ENCODE measurements around the gene FMNL2.
"Not testable (repeated sequence)": the region's sequence is repeated elsewhere in the genome, so short reads cannot be mapped to it uniquely, and the experiment has no call there.

Gene FMNL2

GRCh38 chr2:152474523-152474922 is 139.5 kb downstream of the FMNL2 start:
- DNase-seq, result not testable (repeated sequence)

- no peak for DNase-seq
These were observed 141.0 kb downstream of the FMNL2 start for GRCh38 chr2:152475982-152476381.

- no peak for DNase-seq
These were observed 142.5 kb downstream of the FMNL2 start for GRCh38 chr2:152477347-152478092.

- DNase-seq, result no peak
These were observed 144.3 kb downstream of the FMNL2 start for GRCh38 chr2:152479282-152479681.

- no peak for DNase-seq
These were observed 145.9 kb downstream of the FMNL2 start for GRCh38 chr2:152480821-152481399.

- no peak for DNase-seq
These were observed 147.1 kb downstream of the FMNL2 start for GRCh38 chr2:152481881-152482583.

- DNase-seq, result no peak
These were observed 148.5 kb downstream of the FMNL2 start for GRCh38 chr2:152483276-152484063.

GRCh38 chr2:152485954-152486736 is 151.2 kb downstream of the FMNL2 start:
- peak; percentile 55 for DNase-seq

GRCh38 chr2:152486737-152487400 is 151.9 kb downstream of the FMNL2 start:
- no peak for DNase-seq

GRCh38 chr2:152488075-152488474 is 153.1 kb downstream of the FMNL2 start:
- no peak for DNase-seq

GRCh38 chr2:152489364-152489763 is 154.4 kb downstream of the FMNL2 start:
- no peak for DNase-seq

GRCh38 chr2:152490686-152491455 is 155.9 kb downstream of the FMNL2 start:
- DNase-seq, result no peak

- no peak for DNase-seq
These were observed 157.2 kb downstream of the FMNL2 start for GRCh38 chr2:152492131-152492530.

- DNase-seq, result no peak
These were observed 157.9 kb downstream of the FMNL2 start for GRCh38 chr2:152492911-152493310.

- DNase-seq, result no peak
These were observed 158.4 kb downstream of the FMNL2 start for GRCh38 chr2:152493417-152493816.

- DNase-seq, result no peak
These were observed 159.1 kb downstream of the FMNL2 start for GRCh38 chr2:152493945-152494528.

GRCh38 chr2:152496371-152496770 is 161.4 kb downstream of the FMNL2 start:
- DNase-seq, result no peak

GRCh38 chr2:152497481-152498052 is 162.6 kb downstream of the FMNL2 start:
- peak; percentile 78 for DNase-seq

GRCh38 chr2:152499331-152499816 is 164.4 kb downstream of the FMNL2 start:
- no peak for DNase-seq
